ENCODE data around the gene CCM2.

Gene CCM2

DNA sequence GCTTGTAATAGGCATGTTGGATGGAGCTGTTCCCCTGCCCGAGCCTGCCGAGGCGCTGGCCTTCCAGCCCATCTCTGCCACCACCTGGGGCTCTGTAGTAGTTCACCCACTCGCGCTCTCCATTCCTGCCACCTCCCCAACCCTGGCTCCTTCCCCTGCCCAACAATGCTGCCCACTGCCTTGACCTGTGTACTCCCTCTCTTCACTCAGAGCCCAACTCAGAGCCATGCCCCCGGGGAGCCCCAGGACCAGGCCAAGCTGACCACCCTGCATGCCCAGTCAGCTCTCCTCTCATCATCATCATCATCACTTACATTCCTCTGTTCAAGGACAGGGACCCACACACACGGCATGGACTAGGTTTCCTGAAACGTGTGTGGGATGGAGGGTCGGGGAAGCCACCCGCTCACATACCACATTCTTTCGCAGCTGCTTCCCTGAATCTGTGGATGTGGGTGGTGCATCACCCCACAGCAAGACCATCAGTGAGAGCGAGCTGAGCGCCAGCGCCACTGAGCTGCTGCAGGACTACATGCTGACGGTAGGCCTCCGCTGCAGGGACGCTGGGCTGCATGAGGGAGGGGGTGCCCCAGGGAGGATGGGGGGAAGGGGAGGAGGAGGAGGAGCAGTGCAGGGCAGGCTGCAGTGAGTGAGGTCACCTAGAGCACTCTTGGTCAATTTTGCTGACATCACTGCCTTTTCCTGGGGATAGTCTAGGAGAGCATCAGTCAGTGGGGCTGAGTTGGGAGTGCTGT, 73.2 kb downstream of the CCM2 start:
- TF ChIP-seq, protein P1, sequence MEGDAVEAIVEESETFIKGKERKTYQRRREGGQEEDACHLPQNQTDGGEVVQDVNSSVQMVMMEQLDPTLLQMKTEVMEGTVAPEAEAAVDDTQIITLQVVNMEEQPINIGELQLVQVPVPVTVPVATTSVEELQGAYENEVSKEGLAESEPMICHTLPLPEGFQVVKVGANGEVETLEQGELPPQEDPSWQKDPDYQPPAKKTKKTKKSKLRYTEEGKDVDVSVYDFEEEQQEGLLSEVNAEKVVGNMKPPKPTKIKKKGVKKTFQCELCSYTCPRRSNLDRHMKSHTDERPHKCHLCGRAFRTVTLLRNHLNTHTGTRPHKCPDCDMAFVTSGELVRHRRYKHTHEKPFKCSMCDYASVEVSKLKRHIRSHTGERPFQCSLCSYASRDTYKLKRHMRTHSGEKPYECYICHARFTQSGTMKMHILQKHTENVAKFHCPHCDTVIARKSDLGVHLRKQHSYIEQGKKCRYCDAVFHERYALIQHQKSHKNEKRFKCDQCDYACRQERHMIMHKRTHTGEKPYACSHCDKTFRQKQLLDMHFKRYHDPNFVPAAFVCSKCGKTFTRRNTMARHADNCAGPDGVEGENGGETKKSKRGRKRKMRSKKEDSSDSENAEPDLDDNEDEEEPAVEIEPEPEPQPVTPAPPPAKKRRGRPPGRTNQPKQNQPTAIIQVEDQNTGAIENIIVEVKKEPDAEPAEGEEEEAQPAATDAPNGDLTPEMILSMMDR (IDR thresholded peaks at IDR 0.05; ENCODE audit: control extremely low read depth, extremely low read depth, low read depth, missing control alignments) = no peak
- CTCF ChIA-PET = interaction anchor here (1.0 to 1.8 kb wide), 2 partner anchors 62 to 100 kb away, joined by 3 to 8 read pairs; no protein-coding TSS in a partner anchor
- DNase-seq (ENCODE audit: extremely low spot score) = peak; percentile 20
- POLR2A ChIA-PET = no interaction called here

DNA sequence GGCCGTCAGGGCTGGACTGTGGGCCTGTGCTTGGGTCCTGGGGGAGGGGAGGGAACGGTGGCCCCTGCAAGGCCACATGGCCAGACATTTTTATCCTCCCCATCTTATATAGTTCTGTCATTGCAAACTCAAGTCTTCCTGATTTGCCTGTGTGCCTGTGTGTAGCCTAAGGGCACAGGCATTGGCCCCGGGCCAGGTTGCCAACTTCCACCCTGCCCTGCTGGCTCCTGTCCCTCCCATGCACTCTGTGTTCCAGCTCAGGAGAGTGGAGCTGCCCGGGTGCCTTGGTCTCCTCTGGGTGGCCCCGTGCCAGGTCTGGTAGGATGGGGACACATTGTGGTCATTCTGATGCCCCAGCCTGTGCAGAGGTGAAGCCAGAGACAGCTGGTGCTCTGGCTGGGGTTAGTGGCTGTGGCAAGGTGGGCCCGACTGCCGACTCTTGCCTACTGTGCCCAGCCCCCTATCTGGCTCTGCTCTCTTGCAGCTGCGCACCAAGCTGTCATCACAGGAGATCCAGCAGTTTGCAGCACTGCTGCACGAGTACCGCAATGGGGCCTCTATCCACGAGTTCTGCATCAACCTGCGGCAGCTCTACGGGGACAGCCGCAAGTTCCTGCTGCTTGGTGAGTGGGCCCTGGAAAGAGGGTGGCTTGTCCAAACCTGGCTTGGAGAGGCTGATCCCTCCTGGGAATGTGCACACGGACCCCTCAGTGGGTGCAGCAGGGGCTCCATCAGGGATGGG, 74.0 kb downstream of the CCM2 start:
- ChIA-PET CTCF (no interaction called here), POLR2A (no interaction called here)
- TF ChIP-seq, protein P1 (IDR thresholded peaks at IDR 0.05; ENCODE audit: control extremely low read depth, extremely low read depth, low read depth, missing control alignments) = no peak
- peak; percentile 22 for DNase-seq (ENCODE audit: extremely low spot score)

DNA sequence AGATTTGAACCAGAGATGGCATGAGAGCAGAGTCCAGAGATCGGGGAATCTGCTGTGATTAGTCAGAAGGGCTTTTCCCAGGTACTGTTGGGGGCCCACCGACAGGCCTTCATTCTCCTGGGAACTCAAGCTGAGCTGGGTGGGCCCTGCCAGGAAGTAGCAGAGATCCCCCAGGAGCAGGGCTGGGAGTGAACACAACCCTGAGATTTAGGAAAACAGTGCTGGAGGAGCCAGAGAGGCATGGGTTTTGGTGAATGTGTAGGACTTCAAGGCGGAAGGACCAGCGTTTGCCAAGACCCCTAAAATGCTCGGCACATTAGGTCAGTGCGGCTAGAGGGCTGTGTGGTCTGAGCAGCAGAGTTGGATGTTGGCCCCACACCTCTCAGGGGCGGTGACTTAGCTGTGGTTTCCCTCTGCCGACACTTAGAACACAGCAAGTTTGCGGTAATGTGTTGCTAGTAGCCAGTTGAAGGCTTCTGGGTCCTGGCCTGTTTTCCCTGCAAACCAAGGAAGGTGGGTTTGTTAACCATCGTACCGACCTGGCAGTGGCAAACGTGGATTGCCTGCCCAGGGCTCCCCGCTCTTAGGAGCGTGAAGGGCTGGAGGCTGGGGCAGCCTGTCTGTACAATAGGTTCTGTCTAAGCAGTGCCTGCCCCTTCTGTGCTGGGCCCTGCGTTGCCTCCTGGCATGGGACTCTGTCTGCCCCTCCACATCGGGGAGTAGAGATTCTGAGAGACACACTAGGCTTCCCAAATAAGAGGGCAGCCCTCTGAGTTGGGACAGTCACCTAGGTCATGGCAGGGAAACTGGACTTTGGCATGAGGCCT, 74.7 kb downstream of the CCM2 start:
- peak; percentile 12 for DNase-seq (ENCODE audit: extremely low spot score)
- POLR2A ChIA-PET = no interaction called here
- TF ChIP-seq, protein P1 (IDR thresholded peaks at IDR 0.05; ENCODE audit: control extremely low read depth, extremely low read depth, low read depth, missing control alignments) = no peak
- CTCF ChIA-PET = no interaction called here

DNA sequence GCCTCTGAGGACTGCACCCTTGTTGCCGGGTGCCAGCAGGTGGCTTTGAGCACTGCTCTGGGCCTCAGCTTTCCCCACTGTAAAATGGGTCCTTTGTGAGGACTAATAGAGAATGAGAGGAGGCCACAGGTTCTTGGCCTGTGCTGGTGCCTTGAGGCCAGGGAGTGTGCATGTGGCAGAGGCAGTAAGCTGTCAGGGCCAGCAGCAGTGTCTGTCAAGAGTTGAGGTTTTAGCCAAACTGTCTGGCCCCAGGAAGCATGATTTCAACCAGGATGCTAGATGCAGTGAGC, 75.3 kb downstream of the CCM2 start:
- ChIA-PET POLR2A (no interaction called here), CTCF (no interaction called here)
- TF ChIP-seq, protein P1 (IDR thresholded peaks at IDR 0.05; ENCODE audit: control extremely low read depth, extremely low read depth, low read depth, missing control alignments) = no peak
- DNase-seq (ENCODE audit: extremely low spot score) = no peak

DNA sequence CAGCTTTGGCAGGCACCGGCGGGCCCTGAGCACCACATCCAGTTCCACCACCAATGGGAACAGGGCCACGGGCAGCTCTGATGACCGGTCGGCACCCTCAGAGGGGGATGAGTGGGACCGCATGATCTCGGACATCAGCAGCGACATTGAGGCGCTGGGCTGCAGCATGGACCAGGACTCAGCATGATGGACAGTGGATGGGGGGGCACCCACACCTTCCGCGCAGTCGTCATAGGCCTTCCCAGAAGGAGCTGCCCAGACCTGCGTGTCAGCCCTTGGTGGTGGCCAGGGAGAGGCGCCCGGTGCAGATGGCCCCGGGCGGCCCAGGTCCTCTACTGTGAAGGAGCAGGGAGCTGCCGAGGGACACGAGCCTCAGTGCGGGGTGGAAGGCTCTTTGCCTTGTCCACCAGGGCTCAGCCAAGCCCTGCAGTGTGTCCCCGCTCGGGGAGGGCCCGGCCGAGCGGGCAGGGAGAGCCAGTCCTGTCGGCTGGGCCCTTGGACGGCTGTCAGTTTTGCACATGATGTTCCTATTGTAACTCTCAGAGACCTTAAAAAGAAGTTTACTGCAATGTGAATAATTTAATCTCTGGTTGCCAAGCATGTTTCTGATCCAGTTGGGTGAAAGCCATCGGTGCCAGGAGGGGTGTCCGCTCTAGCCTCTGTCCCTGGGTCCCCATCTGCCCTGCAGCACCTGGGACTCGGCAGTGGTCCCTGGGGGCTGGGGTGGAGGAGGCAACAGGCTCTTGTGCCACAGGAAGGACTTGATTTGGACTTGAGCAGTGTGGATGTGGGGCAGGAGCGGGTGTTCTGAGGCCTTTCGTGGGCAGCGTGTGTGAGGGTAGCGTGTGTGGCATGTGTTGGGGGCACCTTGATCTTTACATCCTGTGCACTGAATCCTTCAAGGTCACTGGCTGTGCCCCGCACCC, 76.1 kb downstream of the CCM2 start:
- DNase-seq (ENCODE audit: extremely low spot score) = peak; percentile 15
- ChIA-PET CTCF (interaction anchor here (1.5 kb wide), 1 partner anchor 24 kb away, joined by 3 read pairs; no protein-coding TSS in a partner anchor), POLR2A (no interaction called here)
- TF ChIP-seq, protein P1 (IDR thresholded peaks at IDR 0.05; ENCODE audit: control extremely low read depth, extremely low read depth, low read depth, missing control alignments) = no peak
